ENCODE measurements around the gene FAM186B. TPM values are rescaled to one million over a fixed set of nuclear protein-coding genes. Genes with fewer than 3 reads are reported as not detected.

Gene FAM186B
- total RNA-seq, 1 experiment from 2014 or later: 1.3 TPM

DNA sequence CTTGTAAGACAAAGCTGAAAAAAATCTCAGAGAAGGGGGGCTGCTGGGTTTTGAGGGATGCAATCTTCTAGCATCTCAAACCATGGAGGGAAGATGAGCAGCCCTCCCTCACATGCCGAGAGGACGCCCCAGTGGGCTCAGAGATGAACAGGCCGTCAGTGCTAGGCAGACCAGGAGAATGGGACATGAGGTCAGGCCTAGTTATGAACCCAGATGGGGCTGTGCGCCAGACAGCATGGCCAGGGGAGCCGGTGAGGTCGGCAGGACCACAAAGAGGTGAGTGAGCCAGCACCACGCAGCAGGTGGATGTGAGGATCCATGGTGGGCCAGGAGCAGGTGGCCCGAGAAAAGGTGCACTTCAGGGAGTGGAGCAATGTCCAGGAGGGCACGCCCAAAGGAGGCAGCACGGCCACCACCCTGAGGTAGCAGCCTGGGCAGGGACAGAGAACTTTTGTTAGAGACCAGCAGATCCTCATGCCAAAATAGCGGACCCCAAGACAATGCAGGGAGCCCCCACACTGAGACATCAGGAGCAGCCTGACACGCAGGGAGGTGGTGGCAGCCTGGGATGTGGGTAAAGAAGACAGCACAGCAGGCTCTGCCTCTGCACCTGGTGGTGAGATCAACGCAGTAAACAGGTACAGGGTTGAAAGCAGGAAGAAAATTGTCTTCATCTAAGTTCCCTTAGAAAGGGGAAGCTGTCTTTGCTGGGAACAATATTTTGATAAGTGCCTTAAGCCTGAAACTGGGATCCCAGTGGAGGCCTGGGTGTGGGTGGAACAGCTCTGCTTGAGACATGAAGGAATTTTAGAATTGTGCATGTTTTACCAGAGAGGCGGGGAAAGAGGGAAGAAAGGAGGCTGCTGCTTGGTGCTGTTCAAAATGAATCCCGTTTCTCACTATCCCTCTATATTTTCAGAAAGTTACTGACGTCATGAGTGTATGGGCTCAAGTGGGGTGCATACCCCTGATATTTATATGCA is 19.7 kb downstream of the FAM186B start:
- Histone ChIP-seq H3K36me3 (ENCODE audit: low read depth) (no peaks in the 10 kb centered on the region), H3K27me3 (ENCODE audit: insufficient read depth, low read depth) (no peaks in the 10 kb centered on the region), H3K79me2 (ENCODE audit: low read depth) (0 out of 2 replicates have a peak, but pooled peaks cover 4% of the 10 kb centered on the region), H3K9me2 (ENCODE audit: insufficient read depth) (no peaks in the 10 kb centered on the region), H3K9me3 (ENCODE audit: insufficient read depth, low read depth) (no peaks in the 10 kb centered on the region), H4K20me1 (ENCODE audit: insufficient read depth) (peaks cover 6% of the 10 kb centered on the region; the same call in 1 of the 2 replicates), H2AFZ (no peak overlapping the region), H3K4me1 (replicated peaks; ENCODE audit: insufficient read depth) (no peaks in the 10 kb centered on the region), H3F3A (ENCODE audit: insufficient read depth, low read depth) (peaks cover 5% of the 10 kb centered on the region; the same call in 1 of the 2 replicates), H3K4me2 (no peak overlapping the region), H3K27ac (no peak overlapping the region), H3K4me3 (no peak overlapping the region)
- ChIA-PET POLR2A (ENCODE audit: unreplicated experiment) (no interaction called here), CTCF (no interaction called here)
- no peak for DNase-seq
- BruUV-seq (replicated peaks): no TSS peak
- intact Hi-C loops (cut with micrococcal nuclease; ENCODE audit: unreplicated experiment): no loop called here
- TF ChIP-seq, protein P1, sequence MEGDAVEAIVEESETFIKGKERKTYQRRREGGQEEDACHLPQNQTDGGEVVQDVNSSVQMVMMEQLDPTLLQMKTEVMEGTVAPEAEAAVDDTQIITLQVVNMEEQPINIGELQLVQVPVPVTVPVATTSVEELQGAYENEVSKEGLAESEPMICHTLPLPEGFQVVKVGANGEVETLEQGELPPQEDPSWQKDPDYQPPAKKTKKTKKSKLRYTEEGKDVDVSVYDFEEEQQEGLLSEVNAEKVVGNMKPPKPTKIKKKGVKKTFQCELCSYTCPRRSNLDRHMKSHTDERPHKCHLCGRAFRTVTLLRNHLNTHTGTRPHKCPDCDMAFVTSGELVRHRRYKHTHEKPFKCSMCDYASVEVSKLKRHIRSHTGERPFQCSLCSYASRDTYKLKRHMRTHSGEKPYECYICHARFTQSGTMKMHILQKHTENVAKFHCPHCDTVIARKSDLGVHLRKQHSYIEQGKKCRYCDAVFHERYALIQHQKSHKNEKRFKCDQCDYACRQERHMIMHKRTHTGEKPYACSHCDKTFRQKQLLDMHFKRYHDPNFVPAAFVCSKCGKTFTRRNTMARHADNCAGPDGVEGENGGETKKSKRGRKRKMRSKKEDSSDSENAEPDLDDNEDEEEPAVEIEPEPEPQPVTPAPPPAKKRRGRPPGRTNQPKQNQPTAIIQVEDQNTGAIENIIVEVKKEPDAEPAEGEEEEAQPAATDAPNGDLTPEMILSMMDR (conservative IDR thresholded peaks at IDR 0.05): no peak
- TF ChIP-seq EZH2 (IDR thresholded peaks at IDR 0.05; ENCODE audit: low read depth): no peak

DNA sequence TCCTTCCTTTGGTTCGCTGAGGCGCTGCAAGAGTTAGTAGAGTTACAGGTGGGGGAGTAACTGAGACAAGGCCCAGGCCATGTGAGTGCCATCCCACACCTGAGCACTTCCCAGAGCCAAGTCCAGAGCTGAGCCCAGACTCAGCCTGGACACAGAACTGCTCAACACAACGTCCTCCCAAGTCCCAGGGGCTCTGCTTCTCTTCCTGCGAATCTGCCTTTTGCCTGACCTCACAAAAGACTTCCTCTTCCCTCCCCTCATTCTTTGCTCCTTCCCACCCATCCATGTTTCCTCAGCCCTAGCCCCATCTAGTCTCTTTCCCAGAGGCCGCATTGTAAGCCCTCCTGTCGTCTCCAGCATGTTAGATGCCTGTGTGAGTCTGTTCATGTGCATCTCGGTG is 20.8 kb downstream of the FAM186B start:
- POLR2A ChIA-PET (ENCODE audit: unreplicated experiment): no interaction called here
- Histone ChIP-seq H3K4me3 (no peak overlapping the region), H4K20me1 (ENCODE audit: insufficient read depth) (peaks cover 8% of the 10 kb centered on the region; the same call in 1 of the 2 replicates)

DNA sequence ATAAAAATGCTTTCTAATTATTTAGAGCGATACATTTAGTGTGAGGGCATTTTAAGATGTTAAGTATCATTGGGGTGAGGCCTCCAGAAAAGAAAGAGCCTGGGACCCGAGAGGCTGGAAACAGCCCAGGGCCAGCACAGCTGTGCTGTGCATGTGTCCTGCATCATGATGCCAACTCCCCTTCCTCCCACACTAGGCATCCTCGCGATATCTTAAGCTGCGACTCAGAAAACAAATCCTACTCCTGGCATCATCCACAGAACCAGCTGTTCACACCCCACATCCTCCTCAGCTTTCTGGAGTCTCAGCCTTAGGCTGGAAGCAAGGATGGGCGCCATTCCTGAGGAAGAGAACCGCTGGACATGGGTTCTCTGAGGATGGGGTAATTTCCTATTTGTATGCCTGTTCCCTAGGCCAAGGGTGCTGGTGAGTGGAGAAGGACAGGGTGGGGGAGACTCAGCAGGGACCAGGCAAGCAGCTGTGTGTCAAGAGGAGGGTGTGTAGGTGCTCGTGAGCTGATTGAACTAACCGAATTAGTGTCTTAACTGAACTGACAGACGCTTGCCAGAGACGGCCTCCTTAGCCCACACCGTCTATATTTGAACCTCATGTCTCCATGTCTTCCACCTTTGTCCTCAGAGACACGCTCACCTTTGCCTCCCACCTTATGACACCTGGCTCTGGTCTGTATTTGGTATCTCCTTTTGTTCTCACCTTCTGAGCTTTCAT is 21.9 kb downstream of the FAM186B start:
- H3K79me2 ChIP-seq (ENCODE audit: low read depth): 0 out of 2 replicates have a peak, but pooled peaks cover 4% of the 10 kb centered on the region
- POLR2A ChIA-PET (ENCODE audit: unreplicated experiment): interaction anchor here (0.6 to 0.7 kb wide), 2 partner anchors 96 to 121 kb away, joined by 6 read pairs; no protein-coding TSS in a partner anchor

More for the DNA sequence above, 20.8 kb downstream of the FAM186B start:
- TF ChIP-seq EZH2 (IDR thresholded peaks at IDR 0.05; ENCODE audit: low read depth): no peak
- TF ChIP-seq, protein P1 (conservative IDR thresholded peaks at IDR 0.05): no peak
- H3K27me3 ChIP-seq (ENCODE audit: insufficient read depth, low read depth): no peaks in the 10 kb centered on the region
- CTCF ChIA-PET: no interaction called here
- no peaks in the 10 kb centered on the region for H3K36me3 ChIP-seq (ENCODE audit: low read depth)
- H3K9me2 ChIP-seq (ENCODE audit: insufficient read depth): no peaks in the 10 kb centered on the region
- H3K9me3 ChIP-seq (ENCODE audit: insufficient read depth, low read depth): no peaks in the 10 kb centered on the region
- no peak for DNase-seq
- H2AFZ ChIP-seq: no peak overlapping the region
- H3K27ac ChIP-seq: no peak overlapping the region
- H3K79me2 ChIP-seq (ENCODE audit: low read depth): 0 out of 2 replicates have a peak, but pooled peaks cover 4% of the 10 kb centered on the region
- H3K4me1 ChIP-seq (replicated peaks; ENCODE audit: insufficient read depth): no peaks in the 10 kb centered on the region
- no TSS peak for BruUV-seq (replicated peaks)
- H3K4me2 ChIP-seq: no peak overlapping the region
- intact Hi-C loops (cut with micrococcal nuclease; ENCODE audit: unreplicated experiment): no loop called here
- H3F3A ChIP-seq (ENCODE audit: insufficient read depth, low read depth): peaks cover 5% of the 10 kb centered on the region; the same call in 1 of the 2 replicates

More for the DNA sequence above, 21.9 kb downstream of the FAM186B start:
- Histone ChIP-seq H2AFZ (no peak overlapping the region), H4K20me1 (ENCODE audit: insufficient read depth) (peaks cover 8% of the 10 kb centered on the region; the same call in 1 of the 2 replicates), H3K9me3 (ENCODE audit: insufficient read depth, low read depth) (no peaks in the 10 kb centered on the region), H3K4me1 (replicated peaks; ENCODE audit: insufficient read depth) (no peaks in the 10 kb centered on the region), H3K4me3 (no peak overlapping the region), H3K9me2 (ENCODE audit: insufficient read depth) (no peaks in the 10 kb centered on the region), H3K36me3 (ENCODE audit: low read depth) (no peaks in the 10 kb centered on the region), H3K27ac (no peak overlapping the region), H3K27me3 (ENCODE audit: insufficient read depth, low read depth) (no peaks in the 10 kb centered on the region), H3K4me2 (no peak overlapping the region), H3F3A (ENCODE audit: insufficient read depth, low read depth) (peaks cover 5% of the 10 kb centered on the region; the same call in 1 of the 2 replicates)
- TF ChIP-seq, protein P1 (conservative IDR thresholded peaks at IDR 0.05): no peak
- no peak for TF ChIP-seq EZH2 (IDR thresholded peaks at IDR 0.05; ENCODE audit: low read depth)
- DNase-seq: no peak
- intact Hi-C loops (cut with micrococcal nuclease; ENCODE audit: unreplicated experiment): no loop called here
- CTCF ChIA-PET: no interaction called here
- no TSS peak for BruUV-seq (replicated peaks)

Data from PC-9 (cell line).